Ectodermal cell (in vitro differentiated cells): ENCODE results near the gene VIPR2.

ENCODE experiments used
- H3K27ac ChIP-seq: 2 replicates; pipeline ENCODE4 v1.7.0; 2013; ENCODE audit warnings: mild to moderate bottlenecking, low read depth, low read length; ENCODE audit not compliant: insufficient read depth, poor library complexity, severe bottlenecking
- H3K27me3 ChIP-seq: 2 replicates; pipeline ENCODE4 v1.7.0; 2013; ENCODE audit warnings: mild to moderate bottlenecking, low read length; ENCODE audit not compliant: insufficient read depth, control insufficient read depth, poor library complexity, severe bottlenecking
- H3K36me3 ChIP-seq: one replicate; pipeline ENCODE4 v1.7.0; 2013; ENCODE audit warnings: low read length; ENCODE audit not compliant: control insufficient read depth, insufficient read depth
- H3K4me1 ChIP-seq: one replicate; pipeline ENCODE4 v1.7.0; 2013; ENCODE audit warnings: low read length; ENCODE audit not compliant: control insufficient read depth, insufficient read depth
- H3K4me3 ChIP-seq: 2 replicates; pipeline ENCODE4 v1.7.0; 2013; ENCODE audit warnings: low read depth, low read length, control low read depth; ENCODE audit not compliant: insufficient read depth
- H3K9me3 ChIP-seq: 2 replicates; pipeline ENCODE4 v1.7.0; 2013; ENCODE audit warnings: mild to moderate bottlenecking, low read length, moderate library complexity; ENCODE audit not compliant: control insufficient read depth
- WGBS, 2 experiments: methylation state at CpG; one replicate each; pipeline ENCODE4 v1.1.7; 2013; ENCODE audit warnings: missing lambda C conversion rate in 2 of 2; 5-methylcytosine and 5-hydroxymethylcytosine counted together

Gene VIPR2

GRCh38 chr7:159045839-159046238 is 98.8 kb downstream of the VIPR2 start:
- Histone ChIP-seq H3K27me3 (no peaks in the 10 kb centered on the region), H3K9me3 (peaks cover 5% of the 10 kb centered on the region), H3K4me1 (no peaks in the 10 kb centered on the region), H3K4me3 (no peak overlapping the region), H3K27ac (no peak overlapping the region), H3K36me3 (no peaks in the 10 kb centered on the region)
- WGBS, 2 experiments = 96% methylated on average over 1 of the region's 1 CpG

- 83 to 90% methylated on average over 5 of the region's 5 CpGs for WGBS, 2 experiments
- Histone ChIP-seq H3K36me3 (no peaks in the 10 kb centered on the region), H3K4me3 (no peak overlapping the region), H3K4me1 (peaks cover 5% of the 10 kb centered on the region), H3K27ac (no peak overlapping the region), H3K27me3 (no peaks in the 10 kb centered on the region), H3K9me3 (peaks cover 5% of the 10 kb centered on the region)
Observed at GRCh38 chr7:159042581-159043101, 102.0 kb downstream of the VIPR2 start.

GRCh38 chr7:159042103-159042502 is 102.6 kb downstream of the VIPR2 start:
- Histone ChIP-seq H3K4me3 (no peak overlapping the region), H3K4me1 (peaks cover 5% of the 10 kb centered on the region), H3K9me3 (peaks cover 5% of the 10 kb centered on the region), H3K27me3 (no peaks in the 10 kb centered on the region), H3K27ac (no peak overlapping the region), H3K36me3 (no peaks in the 10 kb centered on the region)
- 93% methylated on average over 8 of the region's 8 CpGs for WGBS, 2 experiments

GRCh38 chr7:159040912-159041711 is 103.6 kb downstream of the VIPR2 start:
- Histone ChIP-seq H3K9me3 (peaks cover 5% of the 10 kb centered on the region), H3K27ac (no peak overlapping the region), H3K36me3 (no peaks in the 10 kb centered on the region), H3K27me3 (no peaks in the 10 kb centered on the region), H3K4me3 (no peak overlapping the region), H3K4me1 (peaks cover 8% of the 10 kb centered on the region)
- WGBS, 2 experiments = 90 to 92% methylated on average over 24 of the region's 24 CpGs

GRCh38 chr7:159040146-159040545 is 104.5 kb downstream of the VIPR2 start:
- Histone ChIP-seq H3K27me3 (no peaks in the 10 kb centered on the region), H3K4me1 (peaks cover 8% of the 10 kb centered on the region), H3K27ac (no peak overlapping the region), H3K36me3 (no peaks in the 10 kb centered on the region), H3K9me3 (peaks cover 4% of the 10 kb centered on the region), H3K4me3 (no peak overlapping the region)
- 86 to 87% methylated on average over 10 of the region's 10 CpGs for WGBS, 2 experiments

- no peaks in the 10 kb centered on the region for H3K27me3 ChIP-seq
- H3K36me3 ChIP-seq = no peaks in the 10 kb centered on the region
- H3K4me3 ChIP-seq = no peak overlapping the region
- peaks cover 8% of the 10 kb centered on the region for H3K4me1 ChIP-seq
- no peak overlapping the region for H3K27ac ChIP-seq
- H3K9me3 ChIP-seq = no peaks in the 10 kb centered on the region
- WGBS, 2 experiments = 91 to 92% methylated on average over 14 of the region's 14 CpGs
Observed at GRCh38 chr7:159039716-159040115, 105.0 kb downstream of the VIPR2 start.

- H3K27ac ChIP-seq = no peak overlapping the region
- no peaks in the 10 kb centered on the region for H3K27me3 ChIP-seq
- H3K36me3 ChIP-seq = no peaks in the 10 kb centered on the region
- 79 to 80% methylated on average over 10 of the region's 10 CpGs for WGBS, 2 experiments
- no peak overlapping the region for H3K4me3 ChIP-seq
- peaks cover 8% of the 10 kb centered on the region for H3K4me1 ChIP-seq
- H3K9me3 ChIP-seq = no peaks in the 10 kb centered on the region
Observed at GRCh38 chr7:159038066-159038465, 106.6 kb downstream of the VIPR2 start.

- Histone ChIP-seq H3K4me1 (peaks cover 8% of the 10 kb centered on the region), H3K4me3 (no peak overlapping the region), H3K27ac (no peak overlapping the region), H3K27me3 (no peaks in the 10 kb centered on the region), H3K9me3 (no peaks in the 10 kb centered on the region), H3K36me3 (no peaks in the 10 kb centered on the region)
- 64 to 65% methylated on average over 21 of the region's 21 CpGs for WGBS, 2 experiments
Observed at GRCh38 chr7:159036916-159037605, 107.6 kb downstream of the VIPR2 start.

GRCh38 chr7:159035571-159036073 is 109.0 kb downstream of the VIPR2 start:
- no peak overlapping the region for H3K27ac ChIP-seq
- no peaks in the 10 kb centered on the region for H3K36me3 ChIP-seq
- H3K4me1 ChIP-seq = peaks cover 8% of the 10 kb centered on the region
- no peak overlapping the region for H3K4me3 ChIP-seq
- H3K27me3 ChIP-seq = no peaks in the 10 kb centered on the region
- no peaks in the 10 kb centered on the region for H3K9me3 ChIP-seq
- 92 to 93% methylated on average over 21 of the region's 21 CpGs for WGBS, 2 experiments

GRCh38 chr7:159034988-159035387 is 109.7 kb downstream of the VIPR2 start:
- H3K36me3 ChIP-seq = no peaks in the 10 kb centered on the region
- peaks cover 8% of the 10 kb centered on the region for H3K4me1 ChIP-seq
- no peaks in the 10 kb centered on the region for H3K27me3 ChIP-seq
- H3K9me3 ChIP-seq = no peaks in the 10 kb centered on the region
- no peak overlapping the region for H3K27ac ChIP-seq
- 86% methylated on average over 9 of the region's 9 CpGs for WGBS, 2 experiments
- no peak overlapping the region for H3K4me3 ChIP-seq
